ENCODE data around the gene PLPP3.
A peak's percentile ranks its signal among the peaks of the same experiment; 100 is the strongest.

Gene PLPP3

GRCh38 chr1:56580771-56581170, 1.4 kb upstream of the PLPP3 start:
- TF ChIP-seq ZFX (IDR thresholded peaks at IDR 0.05; ENCODE audit: borderline replicate concordance) (no peak), CTCF (IDR thresholded peaks at IDR 0.05) (no peak)
- H3K27ac ChIP-seq, result no peak overlapping the region

- TF ChIP-seq ZFX (IDR thresholded peaks at IDR 0.05; ENCODE audit: borderline replicate concordance), result no peak
- TF ChIP-seq CTCF (IDR thresholded peaks at IDR 0.05), result no peak
- peak overlapping the region; percentile 79 for H3K27ac ChIP-seq
These were observed 1.0 kb downstream of the PLPP3 start for GRCh38 chr1:56578138-56578962.

GRCh38 chr1:56577406-56578137, 1.8 kb downstream of the PLPP3 start:
- peak overlapping the region; percentile 79 for H3K27ac ChIP-seq
- no peak for TF ChIP-seq ZFX (IDR thresholded peaks at IDR 0.05; ENCODE audit: borderline replicate concordance)
- TF ChIP-seq CTCF (IDR thresholded peaks at IDR 0.05), result peak; percentile 29

- H3K27ac ChIP-seq, result no peak overlapping the region
- TF ChIP-seq CTCF (IDR thresholded peaks at IDR 0.05) (peak; percentile 70), ZFX (IDR thresholded peaks at IDR 0.05; ENCODE audit: borderline replicate concordance) (no peak)
These were observed 2.4 kb downstream of the PLPP3 start for GRCh38 chr1:56576880-56577405.

- H3K27ac ChIP-seq, result no peak overlapping the region
These were observed 3.5 kb downstream of the PLPP3 start for GRCh38 chr1:56575865-56576264.

GRCh38 chr1:56574794-56575193, 4.6 kb downstream of the PLPP3 start:
- TF ChIP-seq CTCF (IDR thresholded peaks at IDR 0.05) (no peak), ZFX (IDR thresholded peaks at IDR 0.05; ENCODE audit: borderline replicate concordance) (no peak)
- no peak overlapping the region for H3K27ac ChIP-seq

More at GRCh38 chr1:56575865-56576264, 3.5 kb downstream of the PLPP3 start:
- no peak for TF ChIP-seq ZFX (IDR thresholded peaks at IDR 0.05; ENCODE audit: borderline replicate concordance)
- TF ChIP-seq CTCF (IDR thresholded peaks at IDR 0.05), result no peak

Data from 22Rv1 (cell line).